GM18499 (cell line): Measurements from ENCODE around the gene TAX1BP1.

ENCODE experiments used
- ATAC-seq: cut with Tn5 transposase; IDR thresholded peaks from one replicate; pipeline ENCODE4 v1.9.1; 2021; ENCODE audit warnings: moderate number of reproducible peaks; ENCODE audit not compliant: insufficient read depth, unreplicated experiment

Gene TAX1BP1

DNA sequence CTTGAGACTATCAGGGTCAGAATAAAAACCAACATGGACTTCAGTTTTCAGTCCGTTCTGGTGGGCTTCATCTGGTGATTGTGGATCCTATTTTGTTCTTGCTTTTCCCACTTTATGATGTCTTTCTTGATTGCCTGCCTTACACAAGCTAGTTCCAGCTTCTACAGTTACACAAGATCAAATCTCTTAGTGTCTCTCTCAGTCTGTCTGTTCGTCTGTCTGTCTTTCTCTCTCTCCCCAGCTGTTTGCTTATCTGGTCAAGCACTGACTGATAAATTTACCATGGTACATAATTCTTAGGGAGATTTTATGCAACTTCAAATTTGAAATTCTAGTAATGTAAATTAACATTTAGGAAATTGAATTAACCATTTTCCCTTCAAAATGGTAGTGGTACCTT, 35.8 kb downstream of the TAX1BP1 start:
- no peak for ATAC-seq

DNA sequence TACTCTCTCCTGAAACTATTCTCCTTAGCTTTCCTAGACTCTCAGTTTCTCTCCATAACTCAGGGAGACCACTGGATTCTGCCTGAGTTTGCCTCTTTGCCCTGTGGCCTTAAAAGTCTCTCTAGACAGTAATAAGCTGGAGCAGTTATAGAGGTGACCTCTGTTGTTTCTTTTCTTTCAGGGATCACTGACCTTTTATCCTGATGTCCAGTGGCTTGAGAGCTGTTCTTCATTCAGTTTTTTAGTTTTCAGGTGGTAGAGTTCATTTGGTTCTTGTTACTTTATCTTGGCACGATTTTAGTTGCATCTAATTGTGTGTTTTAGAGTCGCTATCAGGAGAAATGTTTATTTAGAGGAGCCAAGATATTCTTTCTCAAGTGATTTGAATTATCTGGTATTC, 37.7 kb downstream of the TAX1BP1 start:
- no peak for ATAC-seq

DNA sequence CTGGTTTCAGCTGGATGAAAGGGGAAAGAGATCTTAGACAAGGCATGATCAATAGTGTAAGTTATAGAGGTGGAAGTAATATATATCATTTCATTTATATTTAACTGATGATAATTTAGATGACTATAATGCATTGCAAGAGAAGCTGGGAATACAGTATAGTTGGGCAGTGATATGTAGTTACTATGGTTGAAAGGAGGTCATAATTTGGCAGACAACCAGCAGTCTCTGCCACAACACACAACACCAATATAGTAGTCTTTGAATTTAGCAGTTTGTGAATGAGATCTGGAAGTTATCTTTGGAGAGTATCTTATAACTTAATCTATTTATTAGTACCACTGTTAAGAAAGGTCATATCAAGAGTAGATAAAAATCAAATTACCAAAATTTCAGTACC, 39.9 kb downstream of the TAX1BP1 start:
- ATAC-seq, result no peak

DNA sequence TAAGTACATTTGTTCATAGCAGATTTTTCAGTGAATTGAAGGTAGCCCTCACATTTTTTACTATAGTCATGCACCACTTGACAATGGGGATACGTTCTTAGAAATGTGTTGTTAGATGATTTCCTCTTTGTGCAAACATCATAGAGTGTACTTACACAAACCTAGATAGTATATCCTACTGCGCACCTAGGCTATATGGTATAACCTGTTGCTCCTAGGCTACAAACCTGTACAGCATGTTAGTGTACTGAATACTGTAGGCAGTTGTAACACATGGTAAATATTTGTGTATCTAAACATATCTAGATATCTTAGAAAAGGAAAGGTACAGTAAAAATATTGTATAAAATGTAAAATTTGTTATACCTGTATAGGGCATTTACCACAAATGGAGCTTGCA, 41.2 kb downstream of the TAX1BP1 start:
- no peak for ATAC-seq

DNA sequence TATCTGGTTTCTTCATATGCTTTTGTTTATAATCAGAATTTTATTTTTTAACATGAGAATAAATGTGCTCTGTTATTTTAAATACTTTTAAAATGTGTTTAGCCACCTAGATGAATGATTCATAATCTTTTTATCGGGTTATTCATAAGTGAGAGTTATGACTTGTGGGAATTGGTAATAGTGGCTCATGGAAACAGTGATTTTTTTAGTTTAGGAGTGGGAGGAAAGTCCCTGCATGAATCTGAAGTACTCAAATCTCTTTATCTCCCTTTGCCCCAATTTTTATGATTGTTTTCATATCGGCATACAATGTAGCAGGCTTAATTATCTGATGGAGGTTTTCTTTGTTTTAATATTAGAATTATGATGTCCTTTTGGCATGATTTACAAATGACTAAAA, 42.9 kb downstream of the TAX1BP1 start:
- ATAC-seq, result no peak

DNA sequence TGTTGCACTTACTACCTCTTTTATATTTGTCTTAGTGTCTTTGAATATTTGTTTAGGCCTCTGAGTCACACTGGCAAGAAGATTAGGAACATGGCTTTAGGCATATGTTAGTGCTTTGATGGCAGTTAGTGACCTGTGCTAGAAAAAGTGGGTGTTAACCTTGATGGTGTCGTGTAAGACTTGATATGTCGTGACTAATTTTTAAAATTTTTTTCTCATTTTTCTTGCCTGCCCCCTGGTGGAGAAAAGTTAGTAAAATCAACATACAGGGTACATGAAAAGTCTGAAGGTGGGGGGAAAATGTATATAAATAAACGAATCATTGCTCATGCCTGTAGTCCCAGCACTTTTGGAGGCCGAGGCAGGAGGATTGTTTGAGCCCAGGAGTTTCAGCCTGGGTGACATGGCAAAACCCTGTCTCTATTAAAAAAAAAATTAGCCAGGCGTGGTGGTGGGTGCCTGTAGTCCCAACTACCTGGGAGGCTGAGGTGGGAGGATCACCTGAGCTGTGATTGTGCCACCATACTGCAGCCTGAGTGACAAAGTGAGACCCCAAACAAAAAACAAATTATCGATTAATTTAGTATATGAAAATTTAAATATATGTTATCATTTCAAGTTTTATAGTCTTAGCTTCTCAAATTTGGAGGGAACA, 44.6 kb downstream of the TAX1BP1 start:
- ATAC-seq, result no peak

DNA sequence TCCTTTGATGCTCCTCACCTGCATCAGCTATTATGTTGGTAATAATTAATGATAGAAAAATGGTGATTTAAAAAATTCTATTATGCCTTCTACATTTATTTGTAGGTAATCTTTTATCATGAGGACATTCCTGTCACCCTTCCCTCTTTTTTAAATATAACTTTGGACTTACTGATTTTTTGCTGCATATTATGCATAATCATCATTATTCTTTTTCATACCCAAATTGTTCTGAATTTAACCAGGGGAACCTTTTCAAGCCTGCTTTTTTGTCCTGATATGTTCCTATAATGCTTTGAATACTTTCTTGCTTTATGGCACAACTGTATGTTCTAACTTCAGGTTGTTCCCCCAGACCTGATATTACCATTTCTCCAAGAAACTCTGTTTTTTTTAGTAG, 48.5 kb downstream of the TAX1BP1 start:
- ATAC-seq, result no peak

DNA sequence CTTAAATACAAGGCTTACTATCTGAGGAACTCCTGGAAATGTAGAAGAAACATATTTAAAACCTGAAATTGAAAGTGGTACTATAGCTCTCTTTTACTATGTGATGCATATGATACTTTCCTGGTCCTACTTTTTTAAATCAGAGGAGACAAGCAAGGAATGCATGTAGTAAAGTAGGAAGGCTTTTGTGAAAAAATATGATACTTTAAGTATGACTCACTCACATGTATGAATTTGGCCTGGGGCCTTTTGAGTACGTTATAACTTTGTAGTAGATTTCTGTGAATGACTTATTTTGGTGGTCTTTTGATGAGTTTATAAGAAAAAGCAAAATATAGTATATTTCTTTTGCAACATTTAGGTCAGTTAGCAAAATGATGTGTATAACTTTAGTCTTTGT, 53.8 kb downstream of the TAX1BP1 start:
- ATAC-seq, result no peak

DNA sequence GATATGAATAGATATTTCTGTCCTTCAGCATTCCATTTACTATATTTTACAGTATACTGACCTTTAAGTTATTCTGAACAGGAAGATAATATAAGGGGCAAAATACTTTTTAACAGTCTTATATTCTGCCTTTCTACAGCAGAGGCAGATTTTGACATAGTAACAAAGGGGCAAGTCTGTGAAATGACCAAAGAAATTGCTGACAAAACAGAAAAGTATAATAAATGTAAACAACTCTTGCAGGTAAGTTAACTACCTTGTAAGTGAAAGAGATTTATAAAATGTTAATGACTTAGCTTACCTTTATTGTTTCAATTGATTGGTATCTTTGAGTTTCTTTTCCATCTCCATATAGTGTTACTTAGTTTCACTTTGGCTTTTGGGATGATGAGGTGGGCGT, 56.0 kb downstream of the TAX1BP1 start:
- no peak for ATAC-seq

DNA sequence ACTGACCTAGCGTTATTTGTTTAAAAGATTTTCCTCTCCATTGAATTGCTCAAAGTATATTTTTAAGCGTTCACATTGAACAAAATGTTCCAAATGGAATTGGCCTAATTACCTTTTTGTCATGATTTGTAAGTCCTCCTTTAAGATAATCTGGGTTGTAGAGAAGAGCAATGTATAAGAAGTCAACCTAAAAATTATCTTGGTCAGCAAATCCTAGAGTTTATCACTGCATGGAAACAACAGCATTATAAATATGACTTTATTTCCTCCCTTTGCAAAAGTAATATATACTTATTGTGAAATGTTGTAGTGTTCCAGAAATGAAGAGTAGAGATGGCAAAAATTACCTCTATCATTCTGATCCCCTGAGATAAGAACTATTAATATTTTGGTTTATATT, 59.2 kb downstream of the TAX1BP1 start:
- ATAC-seq, result no peak

DNA sequence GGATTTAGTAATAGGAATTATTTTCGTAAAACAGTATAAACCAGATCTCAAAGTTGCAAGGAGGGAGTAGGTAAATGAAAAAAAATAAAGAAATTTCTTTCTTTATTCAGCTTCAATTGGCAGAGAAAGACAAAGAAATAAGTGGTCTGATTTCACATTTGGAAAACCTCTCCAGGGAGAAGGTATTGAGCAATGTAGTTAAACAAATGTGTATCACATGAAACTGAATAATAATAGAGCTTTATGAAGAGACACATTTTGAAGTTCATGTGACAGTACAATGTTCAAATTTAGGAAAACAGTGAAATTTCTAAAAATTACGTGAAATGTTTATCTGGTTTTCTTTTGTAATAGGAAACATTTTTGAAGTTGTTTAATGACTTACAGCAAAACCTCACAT, 63.0 kb downstream of the TAX1BP1 start:
- ATAC-seq, result no peak

DNA sequence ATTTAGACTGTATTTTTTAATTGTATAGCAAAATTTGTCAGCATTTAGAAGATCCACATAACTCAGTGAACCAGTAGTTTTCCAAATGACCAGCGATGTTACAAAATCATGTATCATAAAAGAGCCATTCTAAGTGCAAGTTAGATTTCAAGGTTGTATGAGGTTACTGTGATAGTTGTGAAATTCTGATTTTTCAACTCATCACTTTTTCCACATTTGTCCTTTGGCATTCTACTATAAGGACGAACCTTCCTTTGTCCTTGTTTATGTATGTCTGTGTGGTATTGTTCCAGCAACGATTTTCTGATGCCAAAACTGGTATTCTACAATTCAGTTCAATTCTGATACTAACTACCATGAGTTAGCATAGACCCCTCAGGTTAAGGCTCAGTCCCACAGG, 64.2 kb downstream of the TAX1BP1 start:
- ATAC-seq, result no peak

DNA sequence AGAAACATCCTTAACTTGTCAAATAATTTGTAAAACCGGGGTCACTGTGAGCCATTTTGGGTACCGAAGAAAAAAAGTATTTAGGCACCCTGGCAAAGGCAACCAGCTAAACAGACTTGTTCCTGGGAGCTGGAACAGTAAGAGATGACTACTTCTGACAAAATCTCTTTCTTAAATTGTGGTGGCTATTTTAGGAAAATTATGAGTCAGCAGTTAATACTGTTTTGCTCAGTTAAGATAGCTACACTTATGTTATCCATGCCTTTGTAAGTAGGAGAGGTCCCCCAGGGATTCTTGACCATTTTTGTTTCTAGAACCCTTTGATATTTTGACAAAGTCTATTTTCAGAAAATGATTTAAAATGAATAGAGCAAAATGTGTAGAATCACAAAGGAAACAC, 68.7 kb downstream of the TAX1BP1 start:
- ATAC-seq, result no peak

DNA sequence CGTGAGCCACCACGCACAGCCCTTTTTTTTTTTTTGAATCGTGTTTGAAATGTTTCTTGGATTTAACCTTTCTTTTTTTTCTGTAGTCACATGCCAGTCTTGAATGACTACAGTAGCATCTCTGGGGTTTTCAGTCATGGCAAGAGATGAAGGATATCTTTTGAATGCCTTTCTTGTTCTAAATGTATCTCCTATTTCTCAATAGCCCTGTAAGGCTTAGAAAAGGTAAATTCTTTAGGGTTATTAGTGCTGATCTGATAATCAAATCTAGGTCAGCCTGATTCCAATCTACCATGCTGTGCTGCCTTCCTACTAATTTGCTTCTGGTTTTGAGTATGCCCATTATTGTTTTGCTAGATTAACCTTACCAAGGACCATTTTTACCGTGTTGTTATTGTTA, 70.2 kb downstream of the TAX1BP1 start:
- ATAC-seq, result no peak

DNA sequence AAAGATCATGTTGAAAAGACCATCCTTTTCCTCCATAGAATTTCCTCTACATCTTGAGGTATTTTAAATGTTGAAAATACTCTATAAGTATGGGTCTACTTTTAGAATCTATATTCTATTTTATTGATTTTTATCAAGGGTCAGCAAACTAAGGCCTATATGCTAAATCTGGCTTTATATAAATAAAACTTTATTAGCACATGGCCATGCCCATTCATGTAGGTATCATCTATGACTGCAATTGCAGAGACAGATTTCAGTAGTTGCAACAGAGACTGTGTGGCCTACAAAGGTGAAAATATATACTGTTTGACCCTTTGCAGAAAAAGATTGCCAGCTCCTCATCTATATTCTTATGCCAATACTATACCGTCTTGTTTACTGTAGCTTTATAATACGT, 72.7 kb downstream of the TAX1BP1 start:
- no peak for ATAC-seq

DNA sequence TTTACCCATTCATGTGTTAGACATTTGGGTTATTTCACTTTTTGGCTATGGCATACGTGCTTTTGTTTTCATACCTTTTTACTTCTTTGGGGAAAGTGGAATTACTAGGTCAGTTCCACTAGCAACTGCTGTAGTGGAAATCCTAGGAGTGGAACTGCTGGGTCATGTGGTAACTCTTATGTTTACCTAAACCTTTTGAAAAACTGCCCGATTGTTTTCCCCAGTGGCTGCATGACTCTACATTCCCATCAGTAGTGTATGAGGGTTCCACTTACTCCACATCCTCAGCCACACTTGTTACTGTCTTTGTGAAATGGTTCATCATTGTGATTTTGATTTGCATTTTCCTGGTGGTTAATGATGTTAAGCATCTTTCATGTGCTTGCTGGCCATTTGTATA, 82.3 kb downstream of the TAX1BP1 start:
- ATAC-seq, result no peak

DNA sequence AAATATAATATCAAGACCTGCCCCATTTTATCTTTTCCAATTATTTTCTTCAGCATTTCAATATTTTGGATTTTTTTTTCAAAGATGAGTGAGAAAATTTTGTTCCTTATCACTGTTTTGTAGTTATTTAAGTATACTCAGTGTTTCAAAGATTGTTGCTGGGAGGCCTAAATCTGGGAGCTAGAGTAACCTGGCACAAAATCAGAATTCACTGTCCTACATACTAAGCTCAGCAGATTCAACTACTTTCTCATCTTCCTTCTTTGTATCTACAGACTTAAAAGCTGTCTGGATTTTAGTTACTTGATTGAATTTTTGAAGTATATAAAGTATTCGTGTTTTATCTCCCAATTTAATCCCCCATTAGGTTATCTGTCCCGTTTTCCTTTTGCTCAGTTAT, 85.9 kb downstream of the TAX1BP1 start:
- no peak for ATAC-seq

DNA sequence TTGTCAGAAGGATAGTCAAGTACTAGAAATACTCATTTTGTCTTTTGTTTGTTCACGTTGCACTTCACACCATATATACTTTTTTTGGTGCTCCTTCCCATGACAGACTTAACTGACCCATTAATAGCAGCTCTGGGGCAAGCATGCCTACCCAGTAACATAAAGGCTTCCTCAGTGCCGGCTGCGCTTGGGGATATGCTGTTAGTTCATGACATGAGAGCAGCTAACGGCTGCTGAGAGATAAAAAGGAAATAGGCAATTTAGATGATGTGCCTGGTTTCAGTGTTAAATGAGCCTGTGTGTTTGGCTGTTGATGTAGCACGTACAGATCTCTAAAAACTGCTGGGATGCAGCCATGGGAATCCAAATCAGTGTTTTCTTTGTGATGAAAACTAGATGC, 86.4 kb downstream of the TAX1BP1 start:
- ATAC-seq, result no peak

DNA sequence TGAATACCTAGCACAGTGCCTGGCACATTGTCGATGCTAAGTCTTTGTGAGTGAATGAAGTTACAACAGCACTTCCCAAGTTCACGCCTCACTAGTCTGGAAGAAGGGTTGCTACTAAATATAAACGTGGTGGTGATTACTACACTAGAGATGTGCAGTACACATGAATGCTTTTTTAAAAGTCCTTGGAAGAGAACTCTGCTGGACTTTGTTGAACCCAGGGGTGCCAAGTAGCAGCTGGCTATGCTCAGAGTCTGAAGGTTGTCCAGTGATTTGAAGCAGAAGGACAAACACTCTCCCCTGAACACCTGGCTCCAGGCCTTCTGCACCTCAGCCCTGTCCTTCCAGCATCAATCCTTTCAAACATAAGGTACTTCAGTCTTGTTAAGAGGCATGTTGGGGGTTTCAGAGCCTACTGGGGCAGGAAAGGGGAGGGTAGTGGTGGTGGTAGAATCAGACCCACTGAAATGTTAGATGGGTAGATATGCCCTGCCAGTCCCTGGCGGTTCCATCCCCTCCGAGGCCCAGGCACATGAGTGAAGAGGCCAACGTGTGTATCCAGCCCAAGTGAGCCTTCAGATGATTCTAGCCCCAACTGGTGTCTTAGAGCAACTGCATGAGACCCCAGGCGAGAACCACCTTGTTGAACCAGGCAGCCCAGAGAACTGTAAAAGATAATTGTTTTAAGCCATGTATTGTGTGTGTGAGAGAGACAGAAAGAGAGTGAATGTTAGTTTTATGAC, 94.4 kb downstream of the TAX1BP1 start:
- ATAC-seq, result no peak

DNA sequence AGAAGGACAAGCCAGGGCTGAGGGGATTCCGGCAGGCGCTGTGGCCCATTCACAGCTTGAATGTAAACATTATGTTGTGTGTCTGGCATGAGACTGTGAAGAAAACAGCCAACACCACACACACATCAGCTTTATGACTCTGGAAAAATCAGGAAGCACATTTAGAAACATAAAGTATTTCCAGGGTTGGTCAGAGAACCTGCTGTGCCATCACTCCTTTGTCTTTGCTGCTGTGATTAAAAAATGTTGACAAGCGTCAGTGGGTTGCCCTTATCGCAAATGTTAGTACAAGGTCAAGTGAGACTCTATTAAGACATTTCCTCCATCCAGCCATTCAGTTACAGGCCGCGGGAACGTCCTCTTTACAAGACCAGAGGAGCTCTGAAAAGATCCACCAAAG, 95.4 kb downstream of the TAX1BP1 start:
- no peak for ATAC-seq

DNA sequence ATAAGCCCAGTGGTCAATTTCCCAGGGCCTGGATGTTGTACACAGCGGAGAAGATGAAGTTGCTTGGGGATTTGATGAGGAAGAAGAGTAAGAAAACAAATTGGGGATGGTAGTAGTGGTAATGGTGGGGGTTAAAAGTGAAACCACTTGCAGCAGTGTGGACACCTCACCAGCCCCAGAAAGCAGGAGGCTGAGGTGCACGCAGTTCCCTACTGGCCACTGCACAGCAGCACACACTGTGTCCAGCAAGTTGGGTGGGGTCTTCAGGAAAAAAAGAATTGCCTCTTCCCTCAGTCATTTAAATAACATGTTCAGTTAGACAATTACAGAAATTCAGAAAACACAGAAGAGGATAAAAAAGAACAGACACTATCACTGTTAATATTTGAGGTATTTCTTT, 96.6 kb downstream of the TAX1BP1 start:
- ATAC-seq, result no peak

DNA sequence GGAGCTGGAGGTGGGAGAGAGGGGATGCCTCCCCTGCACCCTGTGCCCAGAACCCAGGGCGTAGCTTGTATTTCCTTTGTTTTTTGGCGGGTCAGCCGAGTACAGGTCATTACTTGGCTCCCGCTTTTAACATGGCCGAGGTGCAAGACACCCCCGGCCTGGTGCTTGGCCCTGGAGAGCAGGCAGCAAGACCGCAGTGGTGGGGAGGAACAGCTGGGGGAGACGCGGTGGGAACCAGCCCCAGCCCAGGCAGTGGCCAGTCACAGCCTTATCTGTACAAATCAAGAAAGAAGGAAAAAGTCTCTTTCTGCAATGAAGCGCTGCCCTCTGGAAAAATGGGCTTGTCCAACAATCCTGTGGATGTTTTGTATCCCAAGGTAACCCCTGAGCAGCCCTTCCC, 99.1 kb downstream of the TAX1BP1 start:
- ATAC-seq, result no peak
